ENCODE measurements around the gene DISC1.
"Not testable (repeated sequence)": the region's sequence is repeated elsewhere in the genome, so short reads cannot be mapped to it uniquely, and the experiment has no call there.

The DISC1 gene

DNA sequence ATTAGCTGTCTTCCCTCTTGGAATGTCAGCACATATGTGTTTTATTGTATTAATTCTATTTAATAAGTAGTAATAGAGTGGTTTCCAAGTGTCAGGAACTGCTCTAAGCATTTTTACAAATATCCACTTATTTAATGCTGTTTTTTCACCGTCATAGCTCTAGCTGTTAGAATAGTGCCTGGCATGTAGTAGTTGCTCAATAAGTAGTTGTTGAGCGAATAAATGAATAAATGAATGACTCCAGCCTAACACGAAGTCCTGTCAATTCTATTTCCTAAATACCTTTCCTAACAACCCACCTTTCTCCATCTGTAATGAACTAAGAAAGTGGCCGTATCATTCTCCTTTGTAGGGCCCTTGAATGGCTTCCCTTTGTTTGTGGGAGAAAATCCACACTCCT is 312.5 kb downstream of the DISC1 start:
- TF ChIP-seq, protein P1, sequence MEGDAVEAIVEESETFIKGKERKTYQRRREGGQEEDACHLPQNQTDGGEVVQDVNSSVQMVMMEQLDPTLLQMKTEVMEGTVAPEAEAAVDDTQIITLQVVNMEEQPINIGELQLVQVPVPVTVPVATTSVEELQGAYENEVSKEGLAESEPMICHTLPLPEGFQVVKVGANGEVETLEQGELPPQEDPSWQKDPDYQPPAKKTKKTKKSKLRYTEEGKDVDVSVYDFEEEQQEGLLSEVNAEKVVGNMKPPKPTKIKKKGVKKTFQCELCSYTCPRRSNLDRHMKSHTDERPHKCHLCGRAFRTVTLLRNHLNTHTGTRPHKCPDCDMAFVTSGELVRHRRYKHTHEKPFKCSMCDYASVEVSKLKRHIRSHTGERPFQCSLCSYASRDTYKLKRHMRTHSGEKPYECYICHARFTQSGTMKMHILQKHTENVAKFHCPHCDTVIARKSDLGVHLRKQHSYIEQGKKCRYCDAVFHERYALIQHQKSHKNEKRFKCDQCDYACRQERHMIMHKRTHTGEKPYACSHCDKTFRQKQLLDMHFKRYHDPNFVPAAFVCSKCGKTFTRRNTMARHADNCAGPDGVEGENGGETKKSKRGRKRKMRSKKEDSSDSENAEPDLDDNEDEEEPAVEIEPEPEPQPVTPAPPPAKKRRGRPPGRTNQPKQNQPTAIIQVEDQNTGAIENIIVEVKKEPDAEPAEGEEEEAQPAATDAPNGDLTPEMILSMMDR (IDR thresholded peaks at IDR 0.05; ENCODE audit: extremely low read depth, missing control alignments): no peak
- no peak for DNase-seq (ENCODE audit: low spot score)

DNA sequence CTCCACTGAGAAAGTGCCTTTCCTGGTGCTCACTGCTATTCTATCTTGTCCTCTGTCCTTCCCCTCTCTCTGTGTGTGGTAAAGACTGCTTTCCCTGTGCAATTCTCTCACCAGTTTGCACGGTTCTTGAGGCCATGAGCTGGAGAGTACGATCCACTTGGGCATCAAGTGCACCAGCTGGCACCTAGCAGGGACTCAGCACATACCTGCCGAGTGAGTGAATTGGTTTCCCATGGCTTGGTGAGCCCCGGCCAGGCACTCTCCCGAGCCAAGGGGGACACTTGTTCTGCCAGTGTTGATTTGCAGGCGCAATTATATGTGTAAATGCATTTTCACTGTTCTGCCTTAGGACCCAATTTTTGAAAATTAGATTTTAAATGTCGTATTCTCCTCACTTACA is 313.5 kb downstream of the DISC1 start:
- TF ChIP-seq, protein P1 (IDR thresholded peaks at IDR 0.05; ENCODE audit: extremely low read depth, missing control alignments): no peak
- DNase-seq (ENCODE audit: low spot score): no peak

DNA sequence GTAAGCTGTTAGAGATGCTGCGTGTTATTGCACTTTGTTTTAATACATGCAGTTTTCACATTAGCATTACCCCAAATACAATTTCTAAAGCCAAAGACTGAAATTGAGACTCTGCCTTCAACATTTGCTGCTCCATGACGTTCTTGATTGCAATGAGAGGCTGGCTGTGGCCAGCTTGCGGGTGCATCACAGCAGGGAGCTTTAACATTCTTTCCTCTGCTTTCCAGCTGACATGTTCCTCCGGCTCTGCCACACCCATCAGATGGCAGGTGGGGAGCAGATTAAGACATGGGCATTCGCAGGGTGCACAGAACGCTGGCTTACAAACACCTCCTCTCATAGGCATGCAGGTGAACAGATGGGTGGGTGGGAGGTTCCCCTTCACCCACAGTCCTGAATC is 314.1 kb downstream of the DISC1 start:
- DNase-seq (ENCODE audit: low spot score): no peak

DNA sequence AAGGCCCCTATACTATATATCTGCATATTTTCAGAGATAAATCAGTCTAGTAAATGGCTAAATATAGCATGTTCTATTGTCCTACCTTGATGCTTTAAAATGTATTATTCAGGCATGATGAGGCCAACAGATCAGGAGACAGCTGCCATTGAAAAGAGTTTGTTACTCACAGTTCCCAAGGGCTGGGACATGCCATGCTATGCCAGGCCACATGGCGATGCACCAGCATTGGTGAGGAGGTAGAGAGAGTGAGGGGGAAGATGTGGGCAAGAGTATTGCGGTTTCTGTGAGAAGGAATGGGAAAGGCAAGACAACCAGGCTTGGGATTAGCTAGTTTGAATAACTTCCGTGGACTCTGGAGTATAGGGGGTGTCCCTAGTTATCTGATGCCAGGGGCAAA is 316.5 kb downstream of the DISC1 start:
- TF ChIP-seq, protein P1 (IDR thresholded peaks at IDR 0.05; ENCODE audit: extremely low read depth, missing control alignments): no peak
- no peak for DNase-seq (ENCODE audit: low spot score)

More for the DNA sequence above, 314.1 kb downstream of the DISC1 start:
- TF ChIP-seq, protein P1 (IDR thresholded peaks at IDR 0.05; ENCODE audit: extremely low read depth, missing control alignments): no peak

DNA sequence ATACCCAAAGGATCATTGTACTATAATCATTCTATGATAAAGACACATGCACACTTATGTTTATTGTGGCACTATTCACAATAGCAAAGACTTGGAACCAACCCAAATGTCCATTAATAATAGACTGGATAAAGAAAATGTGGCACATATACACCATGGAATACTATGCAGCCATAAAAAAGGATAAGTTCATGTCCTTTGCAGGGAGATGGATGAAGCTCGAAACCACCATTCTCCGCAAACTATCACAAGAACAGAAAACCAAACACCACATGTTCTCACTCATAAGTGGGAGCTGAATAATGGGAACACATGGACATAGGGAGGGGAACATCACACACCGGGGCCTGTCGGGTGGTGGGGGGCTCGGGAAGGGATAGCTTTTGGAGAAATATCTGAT is 321.5 kb downstream of the DISC1 start:
- DNase-seq (ENCODE audit: low spot score): not testable (repeated sequence)

DNA sequence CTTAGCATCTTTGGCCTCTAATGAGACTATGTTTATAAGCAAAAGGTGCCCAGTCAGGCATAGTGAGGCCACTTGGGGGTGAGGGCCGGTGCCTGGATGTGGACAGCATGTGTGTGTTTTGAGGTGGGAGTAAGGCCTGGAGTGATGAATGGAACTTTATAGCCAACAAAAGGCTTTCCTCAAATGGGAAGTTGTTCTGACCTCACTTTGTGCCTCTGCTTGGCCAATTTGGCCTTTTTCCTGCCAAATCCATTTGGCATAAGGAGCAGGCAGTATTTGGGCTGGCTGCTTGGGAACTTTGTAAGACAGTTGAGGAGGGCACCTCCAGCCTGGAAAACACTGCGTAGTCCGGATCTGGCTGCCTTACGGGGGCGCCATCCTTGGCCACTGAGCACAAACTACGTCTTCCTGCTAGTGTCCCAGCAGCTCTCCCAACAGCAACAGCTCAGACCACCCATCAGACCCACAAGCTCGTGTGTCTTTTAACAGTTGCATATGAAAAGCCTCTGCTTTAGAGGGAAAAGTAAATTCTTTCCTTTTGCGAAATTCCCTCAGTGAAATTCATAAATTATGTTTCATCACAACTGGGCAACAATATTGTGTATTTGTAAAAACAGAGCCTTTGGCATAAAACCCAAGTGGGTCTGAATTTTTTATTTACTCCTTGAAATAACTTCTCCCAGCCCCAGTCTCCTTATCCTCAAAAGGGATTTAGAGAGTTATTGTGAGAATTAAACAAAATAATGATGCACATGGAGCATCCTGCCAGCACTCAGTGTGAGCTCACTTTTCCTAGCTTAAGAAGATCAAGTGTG is 322.9 kb downstream of the DISC1 start:
- DNase-seq (ENCODE audit: low spot score): no peak
- TF ChIP-seq, protein P1 (IDR thresholded peaks at IDR 0.05; ENCODE audit: extremely low read depth, missing control alignments): no peak

DNA sequence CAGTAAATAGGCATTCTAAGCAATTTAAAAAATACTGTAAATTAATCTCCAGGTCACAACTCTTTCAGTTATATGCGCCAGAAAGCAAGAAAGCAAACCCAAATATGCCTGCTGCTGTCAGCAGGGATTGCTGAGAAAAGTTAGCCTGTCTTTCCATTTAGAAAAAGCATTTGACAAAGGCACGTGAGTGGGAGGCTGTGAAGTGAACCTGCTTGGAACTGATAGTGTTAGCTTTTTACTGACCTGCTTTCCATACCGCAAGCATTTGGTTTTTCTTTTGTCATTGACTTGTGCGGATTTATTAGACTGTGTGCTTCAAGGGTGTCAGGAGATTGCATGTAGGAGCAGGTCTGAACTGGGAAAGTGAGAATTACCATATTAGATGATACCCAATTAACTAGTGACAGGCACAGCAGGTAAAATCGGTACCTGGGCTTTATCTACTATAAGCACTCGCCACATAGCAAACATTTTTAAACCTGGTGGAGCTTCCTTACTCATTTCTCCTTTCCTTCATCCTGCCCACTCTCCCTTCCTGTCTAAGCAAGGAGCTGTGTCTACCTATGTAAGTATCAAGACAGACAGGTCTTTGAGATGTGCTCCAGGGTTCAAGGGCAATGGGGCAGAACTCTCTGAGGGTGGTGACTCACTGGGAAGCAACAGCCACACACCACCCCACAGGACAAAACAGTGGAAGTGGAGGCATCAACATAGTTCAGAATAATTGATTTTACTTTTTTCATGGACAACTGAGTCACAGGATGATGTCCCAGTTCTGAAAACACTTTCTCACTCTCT is 323.9 kb downstream of the DISC1 start:
- no peak for DNase-seq (ENCODE audit: low spot score)
- TF ChIP-seq, protein P1 (IDR thresholded peaks at IDR 0.05; ENCODE audit: extremely low read depth, missing control alignments): no peak

All from GM20000 (cell line).